NCI-H1105 (cell line): ENCODE results near the gene SAFB2.
A peak's percentile ranks its signal among the peaks of the same experiment; 100 is the strongest.

Experiments
- DNase-seq: peaks from one replicate; lab custom pipeline; 2025; lab: John Stamatoyannopoulos, UW

Gene SAFB2

DNA sequence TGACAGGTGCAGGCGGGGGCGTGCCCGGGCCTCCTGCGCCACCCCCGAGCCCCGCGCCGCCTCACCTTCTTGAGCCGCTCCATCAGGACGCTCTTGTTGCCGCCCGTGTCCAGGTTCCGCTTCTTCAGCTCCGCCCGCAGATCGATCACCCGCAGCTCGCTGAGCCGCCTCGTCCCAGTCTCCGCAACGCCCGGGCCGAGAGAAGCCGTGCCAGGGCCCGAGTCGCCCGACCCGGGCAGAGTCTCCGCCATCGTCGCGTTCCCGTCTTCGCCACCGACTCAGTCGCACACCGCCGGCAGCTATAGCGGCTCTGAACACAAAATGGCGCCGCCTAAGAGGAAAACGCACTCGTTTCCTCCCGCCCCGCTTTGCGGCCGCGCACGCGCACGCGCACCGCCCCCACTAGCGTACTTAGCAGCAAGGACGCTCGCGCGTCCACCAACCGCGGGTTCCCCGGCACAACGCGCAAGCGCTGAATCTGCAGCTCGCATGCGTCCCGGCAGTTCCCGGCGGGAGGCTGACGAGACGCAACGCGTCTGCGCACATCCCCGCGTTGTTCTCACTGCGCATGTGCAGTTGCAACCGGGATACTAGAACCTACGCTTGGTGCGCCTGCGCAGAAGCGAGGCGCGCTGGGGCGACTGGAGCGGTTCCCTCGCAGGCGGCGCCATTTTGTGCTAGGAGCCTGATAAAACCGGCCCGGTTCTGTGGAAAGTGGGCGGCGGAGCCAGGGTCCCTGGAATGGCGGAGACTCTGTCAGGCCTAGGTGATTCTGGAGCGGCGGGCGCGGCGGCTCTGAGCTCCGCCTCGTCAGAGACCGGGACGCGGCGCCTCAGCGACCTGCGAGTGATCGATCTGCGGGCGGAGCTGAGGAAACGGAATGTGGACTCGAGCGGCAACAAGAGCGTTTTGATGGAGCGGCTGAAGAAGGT, at the start of gene SAFB2, which contains the start of gene SAFB:
SAFB2 (minus strand) TSS at position 312 of the 932 bp plus-strand sequence; CDS start at position 251, 61 bp downstream.
SAFB (plus strand) TSS at position 619 of the 932 bp plus-strand sequence; CDS start at position 742, 123 bp downstream.
- peak; percentile 99 for DNase-seq

DNA sequence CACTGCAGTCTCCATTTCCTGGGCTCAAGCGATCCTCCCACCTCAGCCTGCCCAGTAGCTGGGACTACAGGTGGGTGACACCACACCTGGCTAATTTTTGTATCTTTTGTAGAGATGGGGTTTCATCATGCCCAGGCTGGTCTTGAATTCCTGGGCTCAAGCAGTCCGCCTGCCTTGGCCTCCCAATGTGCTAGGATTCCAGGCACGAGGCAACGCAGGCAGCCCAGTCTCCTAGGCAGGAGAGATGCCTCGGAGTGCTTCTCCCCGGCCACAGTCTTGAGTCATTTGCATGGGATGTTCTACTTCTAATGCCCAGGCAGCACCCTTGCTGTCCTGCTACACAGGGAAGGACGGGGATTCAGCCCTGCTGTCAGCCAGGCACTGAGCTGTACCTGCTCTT, 49.0 kb upstream of the SAFB2 start:
- no peak for DNase-seq

DNA sequence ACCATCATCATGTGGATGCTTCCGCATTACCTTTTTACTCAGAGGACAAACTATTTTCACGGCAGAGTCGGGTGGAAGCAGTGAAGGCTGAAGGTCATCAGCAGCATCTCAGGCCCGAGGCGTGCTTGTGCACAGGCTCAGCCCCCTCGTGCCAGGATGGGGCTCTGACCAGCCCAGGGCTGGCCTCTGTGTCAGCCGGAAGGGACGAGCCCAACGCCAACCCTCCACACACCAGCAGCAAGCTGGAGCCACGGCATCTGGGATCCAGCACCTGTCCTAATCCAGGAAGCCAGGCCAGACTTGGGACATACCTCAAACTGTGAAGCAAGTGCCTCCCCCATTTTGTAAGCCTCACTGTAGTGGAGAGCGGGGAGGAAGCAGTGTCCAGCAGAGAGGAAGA, 46.6 kb upstream of the SAFB2 start:
- no peak for DNase-seq

DNA sequence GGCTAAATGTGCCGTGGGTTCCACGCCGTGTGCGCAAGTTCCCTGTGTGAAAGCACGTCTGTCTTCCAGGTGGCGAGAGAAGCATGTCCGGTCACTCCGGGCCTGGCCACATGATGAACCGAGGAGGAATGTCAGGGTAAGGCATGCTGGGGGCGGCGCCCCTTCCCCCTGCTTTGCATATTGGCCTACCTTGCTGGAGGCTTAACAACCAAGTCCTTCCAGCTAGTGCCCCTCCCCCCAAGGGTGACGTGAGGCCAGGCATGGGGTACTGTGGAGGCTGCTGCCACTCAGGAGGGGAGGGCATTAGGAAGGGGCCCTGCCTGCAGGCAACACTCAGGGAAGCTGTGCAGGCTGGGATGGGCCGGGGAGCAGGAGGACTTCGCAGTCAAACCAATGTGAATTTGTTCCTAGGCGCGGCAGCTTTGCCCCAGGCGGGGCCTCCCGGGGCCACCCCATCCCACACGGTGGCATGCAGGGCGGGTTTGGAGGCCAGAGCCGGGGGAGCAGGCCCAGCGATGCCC, 45.2 kb upstream of the SAFB2 start:
- no peak for DNase-seq

DNA sequence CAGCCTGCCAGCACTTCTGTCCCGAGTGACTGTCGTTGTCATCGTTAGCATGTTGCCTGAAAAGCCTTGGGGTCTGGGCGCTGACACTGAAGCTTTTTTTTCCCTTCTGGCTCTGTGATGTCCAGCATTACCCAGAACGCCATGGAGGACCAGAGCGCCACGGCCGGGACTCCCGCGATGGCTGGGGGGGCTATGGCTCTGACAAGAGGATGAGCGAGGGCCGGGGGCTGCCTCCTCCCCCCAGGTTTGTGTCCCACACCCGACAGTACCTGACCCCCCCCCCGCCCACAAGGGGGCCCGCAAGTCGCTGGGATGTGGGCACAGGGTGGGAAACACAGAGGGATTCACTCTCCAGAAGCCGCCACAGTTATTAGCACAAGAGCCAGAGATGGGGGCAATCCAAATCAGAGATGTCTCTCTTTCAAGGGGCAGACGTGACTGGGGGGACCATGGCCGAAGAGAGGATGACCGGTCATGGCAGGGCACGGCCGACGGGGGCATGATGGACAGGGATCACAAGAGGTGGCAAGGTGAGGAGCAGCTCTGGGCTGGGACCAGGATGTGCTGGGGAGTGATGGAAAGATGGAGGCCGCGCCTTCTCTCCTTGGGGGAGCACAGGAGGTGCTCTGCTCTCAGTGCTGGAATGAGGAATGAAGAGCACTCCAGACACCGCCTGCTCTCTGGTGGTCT, 44.5 kb upstream of the SAFB2 start:
- DNase-seq = no peak

DNA sequence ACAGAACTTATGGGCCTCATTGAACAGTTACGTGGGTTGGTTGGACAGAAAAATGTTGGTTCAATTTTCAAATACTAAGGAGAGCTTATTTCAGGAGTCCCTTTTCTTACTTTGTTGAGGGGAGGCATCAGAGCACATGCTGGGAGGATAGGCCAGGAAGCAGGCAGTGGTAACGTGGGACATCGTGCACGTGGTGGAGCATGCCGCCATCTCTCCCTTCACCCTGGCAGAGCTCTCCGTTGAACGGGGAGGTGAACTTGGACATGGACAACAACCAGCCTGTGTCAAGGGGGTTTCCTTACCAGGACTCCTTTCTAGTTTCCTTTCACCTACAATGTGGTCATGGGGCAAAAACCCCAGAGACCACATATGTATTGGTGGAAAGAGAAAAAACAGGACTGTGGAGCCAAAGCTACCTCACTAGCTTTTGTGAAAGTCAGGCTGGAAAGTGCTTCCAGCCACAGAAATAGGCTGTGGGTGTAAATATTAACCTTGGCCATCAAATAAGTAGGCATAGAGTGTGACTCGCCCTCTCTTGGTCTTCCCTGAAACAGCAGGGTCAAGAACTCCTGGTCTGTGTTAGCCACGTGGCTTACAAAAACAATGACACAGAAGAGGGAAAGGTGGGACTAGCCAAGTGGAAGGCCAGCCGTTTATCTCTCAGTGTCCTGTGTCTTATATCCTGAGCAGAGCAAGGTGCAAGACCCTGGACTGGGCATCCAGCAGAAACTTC, 43.4 kb upstream of the SAFB2 start:
- no peak for DNase-seq

DNA sequence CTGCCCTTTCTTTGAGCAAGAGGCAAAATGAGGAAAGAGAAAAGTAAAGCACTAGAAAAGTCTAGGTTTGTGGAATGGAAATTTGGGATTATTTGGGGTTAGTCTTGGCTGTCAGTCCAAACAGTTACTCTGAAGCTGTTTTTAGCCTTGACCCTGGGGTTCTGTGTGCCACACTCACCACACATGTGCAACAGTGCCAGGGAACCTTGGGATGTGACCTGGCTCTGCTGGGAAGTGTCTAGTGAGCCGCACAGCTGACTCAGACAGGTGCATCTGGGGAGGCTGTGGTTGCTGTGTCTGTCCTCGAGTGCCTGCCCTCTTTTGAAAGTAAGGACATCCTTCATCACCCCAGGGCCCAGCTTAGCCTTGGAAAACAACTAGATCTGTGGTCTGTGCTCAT, 41.9 kb upstream of the SAFB2 start:
- DNase-seq = no peak

DNA sequence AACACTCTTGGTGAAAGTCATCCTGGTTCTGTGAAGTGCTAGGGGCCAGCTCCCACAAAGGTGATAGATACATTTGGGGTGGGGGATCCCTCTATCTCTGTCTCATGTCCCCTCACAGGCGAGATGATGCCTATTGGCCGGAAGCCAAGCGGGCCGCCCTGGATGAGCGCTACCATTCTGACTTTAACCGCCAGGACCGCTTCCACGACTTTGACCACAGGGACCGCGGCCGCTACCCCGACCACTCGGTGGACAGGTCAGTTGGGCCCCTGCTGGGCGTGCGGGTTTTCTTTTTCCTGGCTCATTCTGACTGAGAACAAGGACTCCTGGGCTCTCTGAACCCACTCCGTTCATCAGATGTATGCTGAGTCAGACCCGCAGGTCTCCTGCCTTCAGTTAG, 41.3 kb upstream of the SAFB2 start:
- DNase-seq = no peak

DNA sequence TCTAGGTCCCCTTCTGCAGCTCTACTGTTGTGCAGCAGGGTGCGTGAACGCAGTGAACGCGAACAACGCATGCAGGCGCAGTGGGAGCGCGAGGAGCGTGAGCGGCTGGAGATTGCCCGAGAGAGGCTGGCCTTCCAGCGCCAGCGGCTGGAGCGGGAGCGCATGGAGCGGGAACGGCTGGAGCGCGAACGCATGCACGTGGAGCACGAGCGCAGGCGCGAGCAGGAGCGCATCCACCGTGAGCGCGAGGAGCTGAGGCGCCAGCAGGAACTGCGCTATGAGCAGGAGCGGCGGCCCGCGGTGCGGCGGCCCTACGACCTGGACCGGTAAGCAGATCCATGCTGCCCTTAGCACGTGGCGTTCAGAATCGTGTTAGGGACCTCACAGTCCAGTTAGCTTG, 38.9 kb upstream of the SAFB2 start:
- no peak for DNase-seq

DNA sequence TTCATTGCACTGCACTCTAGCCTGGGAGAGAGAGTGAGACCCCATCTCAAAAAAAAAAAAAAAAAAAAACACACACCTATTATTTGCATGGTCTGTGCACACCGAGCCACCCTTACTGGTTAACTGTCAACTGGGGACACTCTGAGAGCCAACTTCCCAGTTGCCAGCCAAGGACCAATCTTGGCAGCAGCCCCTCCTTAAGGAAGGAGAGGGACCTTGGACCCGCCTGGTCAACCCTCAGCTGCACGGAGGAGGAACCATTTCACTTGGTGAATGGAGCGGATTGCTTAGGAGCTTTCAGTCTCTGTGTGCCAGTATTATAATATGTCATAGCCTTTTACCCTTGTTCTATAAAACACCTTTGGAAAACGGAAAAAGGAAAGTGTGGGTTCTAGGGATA, 32.8 kb upstream of the SAFB2 start:
- DNase-seq = no peak

DNA sequence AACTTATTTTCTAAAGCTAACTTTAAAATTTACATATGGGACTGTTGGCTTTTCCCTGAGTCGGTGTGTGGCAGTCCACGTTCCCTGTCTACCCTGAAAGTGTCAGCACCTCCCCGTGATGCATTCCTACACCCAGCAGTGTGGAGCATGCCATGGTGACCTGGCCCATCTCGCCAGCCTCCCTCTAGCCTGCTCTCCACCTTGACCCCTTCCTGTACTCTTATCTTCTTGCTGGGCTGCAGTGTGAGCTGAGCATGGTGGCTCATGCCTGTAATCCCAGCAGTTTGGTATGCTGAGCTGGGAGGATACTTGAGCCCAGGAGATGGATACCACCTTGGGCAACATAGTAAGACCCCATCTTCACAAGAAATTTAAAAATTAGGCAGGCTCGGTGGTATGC, 32.4 kb upstream of the SAFB2 start:
- DNase-seq = no peak

DNA sequence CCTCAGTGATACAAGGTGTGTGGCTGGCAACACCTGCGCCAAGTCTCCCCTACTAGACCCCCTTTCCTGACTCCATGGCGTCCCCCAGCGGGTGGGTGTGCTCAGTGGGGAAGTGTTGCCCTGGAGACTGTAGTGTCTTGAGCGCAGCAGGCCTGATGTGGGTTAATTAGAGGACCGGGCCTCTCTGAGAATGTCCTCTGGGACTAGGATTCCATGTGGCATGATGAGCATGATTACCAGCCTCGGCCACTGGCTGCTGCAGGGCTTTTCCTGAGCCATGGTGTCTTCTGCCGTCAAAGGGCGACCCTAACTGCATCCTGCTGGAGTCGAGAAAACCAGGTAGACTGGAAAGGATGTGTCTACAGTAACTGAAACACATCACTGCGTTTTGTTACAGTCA, 29.7 kb upstream of the SAFB2 start:
- DNase-seq = no peak

DNA sequence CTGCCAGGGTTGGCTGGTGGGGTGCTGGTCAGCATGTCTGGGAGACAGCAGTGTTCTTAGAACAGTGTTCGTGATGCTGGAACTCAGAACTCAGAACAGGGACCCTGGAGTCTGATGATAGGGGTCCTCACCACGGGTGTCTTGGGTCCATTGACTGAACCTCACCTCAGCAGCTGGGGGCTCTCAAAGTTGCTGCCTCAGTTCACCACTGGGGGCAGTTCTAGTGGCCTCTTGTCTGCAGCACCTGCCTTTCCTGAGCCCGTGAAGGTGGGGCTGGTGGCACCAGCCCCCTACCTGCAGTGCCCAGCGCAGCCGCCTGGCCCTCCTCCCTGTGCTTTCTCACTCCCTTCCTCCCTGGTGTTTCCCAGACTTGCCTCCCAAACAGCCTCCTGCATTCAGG, 28.8 kb upstream of the SAFB2 start:
- no peak for DNase-seq

DNA sequence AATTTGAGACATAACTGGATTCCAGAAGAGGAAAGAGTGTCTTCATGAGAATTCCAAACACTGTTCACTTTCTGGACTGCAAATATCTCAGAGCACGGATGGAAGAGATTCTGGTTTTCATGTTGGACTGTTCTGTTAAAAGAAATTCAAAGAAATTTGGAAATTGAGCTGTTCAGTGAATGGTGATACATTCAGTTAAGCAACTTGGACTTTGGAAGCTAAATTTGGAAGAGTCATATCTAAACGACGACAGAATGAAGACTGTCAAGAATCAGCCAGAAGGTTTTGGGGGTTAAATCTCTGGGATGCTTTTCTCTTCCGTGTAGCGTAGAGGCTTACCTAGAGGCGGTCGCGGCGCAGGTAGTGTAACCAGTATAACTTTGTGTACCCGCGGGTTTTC, 25.9 kb upstream of the SAFB2 start:
- DNase-seq = no peak

DNA sequence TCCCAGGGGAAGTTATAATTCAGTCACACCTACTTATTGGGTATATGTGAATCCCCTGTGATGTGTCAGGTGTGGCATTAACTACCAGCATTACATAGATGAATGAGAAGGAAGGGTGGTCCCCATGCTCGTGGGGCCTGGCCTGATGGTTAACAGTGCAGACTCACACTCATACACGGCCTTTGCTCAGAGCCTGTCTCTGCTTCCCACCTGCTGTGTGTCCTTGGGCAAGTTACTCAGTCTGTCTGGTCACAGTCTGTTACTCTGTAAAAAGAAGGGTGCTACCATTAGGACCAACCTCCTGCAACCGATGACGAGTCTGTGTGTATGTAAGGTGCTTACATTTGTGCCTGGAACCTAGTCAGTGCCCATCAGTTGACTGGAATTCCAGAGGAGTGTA, 24.1 kb upstream of the SAFB2 start:
- DNase-seq = no peak

DNA sequence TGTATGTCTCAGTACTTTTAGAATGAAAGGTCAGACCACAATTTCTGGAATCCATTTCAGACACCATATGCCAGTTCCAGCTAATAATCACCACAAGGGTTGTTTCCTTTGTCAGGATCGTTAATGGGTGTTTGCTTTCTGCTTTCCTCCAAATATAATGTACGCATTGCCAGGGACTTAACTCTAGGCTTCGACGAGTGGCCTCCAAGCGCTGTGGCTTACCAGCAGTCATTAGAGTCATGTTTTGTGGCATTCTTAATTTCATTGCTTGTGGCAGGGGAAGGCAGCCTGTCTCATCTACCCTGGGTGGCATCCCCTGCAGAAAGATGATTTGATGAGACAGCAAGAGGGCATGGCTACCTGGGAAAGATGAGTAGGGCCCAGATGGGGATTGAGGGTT, 22.8 kb upstream of the SAFB2 start:
- DNase-seq = no peak

DNA sequence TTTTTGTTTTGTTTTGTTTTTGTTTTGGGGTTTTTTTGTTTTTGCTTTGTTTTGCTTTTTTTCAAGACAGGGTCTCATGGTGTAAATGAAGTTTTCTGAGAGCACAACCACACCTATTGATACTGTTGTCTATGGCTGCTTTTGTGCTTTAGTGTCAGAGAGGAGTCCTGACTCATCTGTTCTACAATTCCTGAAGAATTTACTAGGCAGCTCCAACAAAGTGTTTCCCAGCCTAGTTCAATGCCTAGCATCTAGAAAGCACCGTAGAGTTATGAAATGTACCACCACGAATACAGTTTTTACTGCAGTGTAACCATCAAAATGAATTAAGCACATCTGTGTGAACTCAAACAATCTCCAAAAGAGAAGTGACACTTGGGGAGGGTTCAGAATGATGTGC, 21.5 kb upstream of the SAFB2 start:
- no peak for DNase-seq

DNA sequence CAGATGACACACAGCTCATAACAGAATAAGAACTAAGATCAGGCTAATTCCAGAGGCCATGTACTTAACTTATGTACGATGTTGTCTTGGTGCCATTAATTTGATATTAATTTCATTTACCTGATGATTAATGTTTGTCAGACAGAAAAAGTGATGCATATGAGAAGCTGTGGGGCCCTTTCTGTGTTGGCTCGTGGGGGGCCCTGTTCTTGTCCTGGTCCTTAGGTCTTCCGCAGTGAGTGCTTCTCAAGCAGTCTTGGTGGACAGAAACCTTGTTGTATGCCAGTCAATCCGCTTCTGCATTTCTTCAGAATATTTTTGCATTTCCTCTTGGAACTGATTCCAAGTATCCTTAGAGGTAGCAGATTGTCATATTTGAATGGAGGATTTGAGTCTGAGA, 20.5 kb upstream of the SAFB2 start:
- no peak for DNase-seq

DNA sequence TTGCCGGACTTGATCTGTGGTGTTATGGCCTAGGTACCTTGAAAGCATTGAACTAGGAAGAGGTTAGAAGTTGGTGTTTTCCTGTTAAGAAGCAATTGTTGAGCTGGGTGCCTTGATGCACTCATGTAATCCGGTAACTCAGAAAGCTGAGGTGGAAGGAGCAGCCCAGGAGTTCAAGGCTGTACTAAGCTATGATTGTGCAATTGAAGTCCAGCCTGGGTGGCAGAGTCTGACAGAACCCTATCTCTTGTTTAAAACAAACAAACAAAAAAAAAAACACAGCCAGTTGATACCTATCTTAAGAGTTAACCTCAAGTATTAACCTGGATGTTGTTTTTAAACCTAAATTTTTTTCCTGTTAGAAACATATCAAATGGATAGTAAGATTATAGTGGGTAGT, 19.6 kb upstream of the SAFB2 start:
- DNase-seq = no peak

DNA sequence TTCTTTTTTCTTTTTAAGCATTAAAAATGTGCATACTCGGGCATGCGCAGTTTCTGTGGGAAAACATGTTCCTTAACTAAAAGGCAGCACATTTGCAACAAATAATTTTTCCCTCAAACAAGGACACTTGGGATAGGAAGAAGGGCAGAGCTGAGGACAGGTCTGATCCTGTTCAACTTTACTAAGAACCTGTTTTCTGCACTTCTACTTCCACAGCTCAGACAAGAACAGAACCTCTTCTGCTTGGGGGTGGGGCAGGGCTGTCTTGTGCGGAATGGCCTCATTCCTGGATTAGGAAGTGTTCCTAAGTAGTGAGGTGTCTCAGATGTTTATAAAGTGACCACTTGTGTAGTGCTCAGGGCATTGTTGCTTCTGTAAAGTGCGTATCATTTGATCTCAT, 18.6 kb upstream of the SAFB2 start:
- no peak for DNase-seq

DNA sequence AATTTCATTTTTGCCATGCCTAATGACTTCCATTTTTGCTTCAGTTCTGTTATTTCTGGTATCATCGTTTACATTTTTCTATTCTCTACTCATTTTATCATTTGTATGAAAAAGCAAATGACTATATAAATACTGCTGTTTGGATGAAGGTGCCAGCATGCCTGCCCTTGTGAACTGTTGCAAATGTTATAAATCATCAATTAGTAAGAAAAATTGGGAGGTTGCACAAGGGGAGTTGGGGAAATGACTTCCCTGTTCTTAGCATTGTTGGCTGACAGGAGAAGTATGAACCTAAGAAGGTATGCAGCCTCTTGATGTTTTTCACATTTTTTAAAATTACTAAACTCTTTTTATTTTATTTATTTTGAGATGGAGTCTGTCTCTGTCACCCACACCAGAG, 15.4 kb upstream of the SAFB2 start:
- DNase-seq = no peak

DNA sequence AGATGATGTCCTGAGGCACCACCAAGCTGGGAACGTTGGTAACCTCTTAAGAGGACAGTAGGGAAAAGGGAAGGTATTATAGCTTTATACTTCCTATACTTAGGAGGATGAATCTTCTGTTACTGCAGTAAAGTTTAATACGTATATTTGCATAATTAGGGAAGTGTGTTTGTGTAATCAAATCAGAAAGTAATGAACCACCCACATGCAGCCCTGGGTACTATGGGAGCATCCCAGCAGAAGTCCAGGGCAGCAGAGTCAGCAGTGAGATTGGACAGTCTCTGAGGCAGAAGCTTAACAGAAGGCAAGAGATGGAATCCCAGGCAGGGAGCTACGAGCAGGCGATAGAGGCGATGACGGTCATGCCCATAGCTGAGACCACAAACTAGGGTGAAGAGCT, 12.9 kb upstream of the SAFB2 start:
- no peak for DNase-seq
